LHCN-M2 (cell line): Measurements from ENCODE around the gene MLC1. TPM values are rescaled to one million over a fixed set of nuclear protein-coding genes. Genes with fewer than 3 reads are reported as not detected.

Experiments used
- DNase-seq: peaks from one replicate; pipeline ENCODE4 v3.0.0-alpha.2; 2012; ENCODE audit warnings: low read depth
- total RNA-seq: library from RNA; depleted of rRNA; stranded (reverse); fragments of >200 nt; gene quantifications from 2 replicates; pipeline ENCODE4 v1.2.3, GENCODE V29; 2014

The MLC1 gene
- total RNA-seq, 1 experiment from 2014 or later: not detected

DNA sequence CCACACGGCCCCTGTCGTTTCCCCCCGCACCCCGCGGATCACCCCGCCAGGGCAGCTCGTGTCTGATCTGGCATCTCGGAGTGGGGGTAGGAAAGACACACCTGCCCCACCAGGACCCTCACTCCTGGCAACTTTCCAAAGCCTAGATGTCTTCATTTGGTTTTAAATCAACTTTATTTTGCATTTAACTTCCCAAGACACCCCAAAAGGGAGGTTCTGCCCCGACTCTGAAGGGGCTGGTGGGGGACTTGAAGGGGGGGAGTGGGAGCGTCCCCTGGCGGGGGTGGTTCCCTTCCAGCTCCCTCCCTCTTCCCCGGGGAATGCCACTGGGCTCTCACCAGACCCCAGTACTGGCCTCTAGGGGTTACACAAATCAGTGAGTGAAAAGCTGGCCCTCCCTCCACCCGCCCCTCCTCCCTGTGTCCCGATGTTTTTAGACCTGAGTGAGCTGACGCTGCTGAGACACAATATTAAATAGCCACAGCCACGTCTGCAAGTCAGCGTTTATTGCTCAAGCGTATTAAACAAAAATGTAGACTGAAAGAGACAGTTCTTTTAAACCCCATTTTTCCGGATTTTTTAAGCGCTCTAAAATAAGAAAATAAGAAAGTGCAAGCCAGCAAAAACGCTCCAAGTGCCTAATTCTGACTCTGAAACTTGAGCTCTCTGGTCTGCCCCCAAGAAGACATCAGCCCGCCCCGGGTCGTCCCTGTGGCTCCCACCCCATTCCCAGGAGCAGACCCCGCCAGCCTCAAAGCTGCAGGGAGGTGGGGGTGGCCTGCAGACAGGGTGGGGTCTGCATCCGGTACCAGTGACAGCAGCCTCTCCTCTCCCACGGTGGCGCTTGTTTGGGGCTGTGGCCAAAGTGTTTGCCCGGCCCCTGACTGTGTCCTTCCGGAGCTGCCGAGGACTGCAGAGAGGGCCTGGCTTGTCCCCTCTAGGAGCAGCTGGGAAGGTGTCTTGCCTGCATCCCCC, 26.0 kb downstream of the MLC1 start:
- DNase-seq: peak; percentile 17

DNA sequence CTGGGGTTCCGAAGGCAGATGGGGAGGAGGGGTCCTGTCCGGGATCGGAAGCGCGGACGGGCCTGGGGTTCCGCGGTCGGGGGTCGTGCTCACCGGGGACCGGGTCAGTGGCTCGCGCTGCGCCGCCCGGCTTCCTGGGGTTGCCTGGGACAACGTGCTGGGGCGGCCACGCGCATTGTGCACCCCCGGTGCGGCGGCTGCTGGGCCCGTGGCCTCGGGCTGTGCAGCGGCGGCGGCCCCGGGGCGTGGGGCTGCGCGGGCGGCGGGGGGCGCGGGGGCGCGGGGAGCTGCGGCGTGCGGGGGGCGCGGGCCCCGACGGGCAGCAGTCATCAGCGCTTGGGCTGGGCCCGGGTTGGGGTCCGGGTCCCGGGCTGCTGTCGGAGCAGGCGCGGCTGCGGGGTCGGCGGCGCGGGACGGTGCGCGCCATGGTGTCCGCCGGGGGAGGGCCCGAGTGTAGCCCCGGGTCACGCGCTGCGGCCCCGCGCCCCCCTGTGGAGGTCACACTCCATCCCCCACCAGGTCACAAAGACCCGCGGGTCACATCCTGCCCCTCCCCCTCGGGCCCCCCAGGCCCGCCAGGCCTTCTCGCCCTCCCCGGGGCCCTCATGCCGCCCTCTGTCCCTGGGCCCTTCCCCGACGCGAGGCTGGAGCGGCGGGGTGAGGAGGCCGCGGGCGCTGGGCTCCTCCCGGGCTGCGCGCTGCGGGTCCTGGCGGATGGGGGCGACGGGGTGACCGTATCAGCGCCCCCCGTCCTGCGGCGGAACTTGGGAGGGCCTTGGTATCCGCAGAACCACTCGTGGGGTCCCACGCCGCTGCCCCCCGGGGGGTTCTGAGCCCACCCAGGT, 26.9 kb downstream of the MLC1 start, which contains the start of gene TTLL8:
Gene TTLL8, minus strand, starts transcription at position 238 of the 845 bp plus-strand sequence.
- DNase-seq: no peak

DNA sequence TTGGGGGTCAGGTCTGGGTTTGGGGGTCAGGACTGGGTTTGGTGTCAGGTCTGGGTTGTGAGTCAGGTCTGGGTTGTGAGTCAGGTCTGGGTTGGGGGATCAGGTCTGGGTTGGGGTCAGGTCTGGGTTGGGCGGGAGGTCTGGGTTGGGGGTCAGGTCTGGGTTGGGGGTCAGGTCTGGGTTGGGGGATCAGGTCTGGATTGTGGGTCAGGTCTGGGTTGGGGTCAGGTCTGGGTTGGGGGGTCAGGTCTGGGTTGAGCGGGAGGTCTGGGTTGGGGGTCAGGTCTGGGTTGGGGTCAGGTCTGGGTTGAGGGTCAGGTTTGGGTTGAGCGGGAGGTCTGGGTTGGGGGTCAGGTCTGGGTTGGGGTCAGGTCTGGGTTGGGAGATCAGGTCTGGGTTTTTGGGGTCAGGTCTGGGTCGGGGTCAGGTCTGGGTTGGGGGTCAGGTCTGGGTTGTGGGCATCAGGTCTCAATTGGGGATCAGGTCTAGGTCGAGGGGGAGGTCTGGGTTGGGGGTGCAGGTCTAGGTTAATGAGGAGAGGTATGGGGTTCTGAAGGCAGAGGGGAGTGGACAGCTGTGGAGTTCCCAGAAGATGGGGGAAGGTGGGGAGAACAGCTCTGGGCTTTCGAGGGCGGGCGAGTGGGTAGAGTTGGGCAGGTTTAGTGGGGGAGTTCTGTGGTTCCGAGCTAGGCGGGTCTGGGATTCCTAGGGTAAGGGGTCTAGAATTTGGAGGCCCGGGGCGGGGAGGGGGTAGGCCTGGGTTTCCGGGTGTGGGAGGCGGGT, 27.8 kb downstream of the MLC1 start:
- DNase-seq: no peak

DNA sequence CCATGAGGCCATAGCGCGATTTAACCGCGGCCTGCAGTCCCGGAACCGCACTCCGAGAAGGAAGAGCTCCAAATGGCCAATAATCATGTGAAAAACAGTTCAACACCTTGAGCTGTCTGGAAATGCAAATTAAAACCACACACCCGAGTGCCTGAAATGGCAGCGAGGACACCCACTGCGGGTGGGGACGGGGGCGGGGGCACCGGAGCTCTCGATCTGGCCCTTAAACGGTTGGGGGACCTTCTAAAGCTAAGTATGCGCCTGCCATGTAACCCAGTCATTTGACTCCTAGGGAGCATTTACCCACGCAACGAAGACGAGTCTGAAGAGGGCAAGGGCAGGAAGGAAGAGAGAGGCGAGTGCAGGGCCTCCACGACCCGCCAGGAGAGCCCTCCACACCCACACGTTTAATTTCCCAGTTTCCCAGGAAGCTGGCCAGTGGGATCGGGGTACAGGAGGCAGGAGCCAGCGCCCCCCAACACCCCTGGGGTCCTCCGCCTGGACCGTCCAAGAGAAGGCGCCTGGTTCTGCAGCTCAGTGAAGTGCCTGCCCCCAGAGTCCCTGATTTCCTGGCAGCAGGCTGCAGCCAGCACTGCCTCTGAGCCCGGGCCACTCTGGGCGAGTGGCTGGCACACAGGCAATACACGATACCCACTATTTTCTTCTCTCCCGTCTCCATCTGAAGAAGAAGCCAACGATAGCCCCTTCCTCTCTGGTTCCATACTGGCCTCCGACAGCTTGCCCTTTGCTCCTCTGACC, 28.8 kb downstream of the MLC1 start:
- DNase-seq: no peak

DNA sequence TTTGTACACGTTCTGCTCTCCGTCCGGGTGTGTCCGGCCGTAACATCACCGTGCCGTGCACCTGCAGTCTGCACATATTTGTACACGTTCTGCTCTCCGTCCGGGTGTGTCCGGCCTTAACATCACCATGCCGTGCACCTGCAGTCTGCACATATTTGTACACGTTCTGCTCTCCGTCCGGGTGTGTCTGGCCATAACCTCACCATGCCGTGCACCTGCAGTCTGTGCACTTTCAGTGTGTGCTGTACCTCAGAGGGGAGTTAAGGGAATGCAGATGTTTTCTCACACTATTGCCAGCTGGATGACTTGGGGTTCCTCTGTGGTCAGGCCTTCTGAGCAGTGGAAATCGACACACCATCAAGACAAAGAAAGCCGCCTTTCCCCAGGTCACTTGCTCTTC, 31.4 kb downstream of the MLC1 start:
- no peak for DNase-seq

DNA sequence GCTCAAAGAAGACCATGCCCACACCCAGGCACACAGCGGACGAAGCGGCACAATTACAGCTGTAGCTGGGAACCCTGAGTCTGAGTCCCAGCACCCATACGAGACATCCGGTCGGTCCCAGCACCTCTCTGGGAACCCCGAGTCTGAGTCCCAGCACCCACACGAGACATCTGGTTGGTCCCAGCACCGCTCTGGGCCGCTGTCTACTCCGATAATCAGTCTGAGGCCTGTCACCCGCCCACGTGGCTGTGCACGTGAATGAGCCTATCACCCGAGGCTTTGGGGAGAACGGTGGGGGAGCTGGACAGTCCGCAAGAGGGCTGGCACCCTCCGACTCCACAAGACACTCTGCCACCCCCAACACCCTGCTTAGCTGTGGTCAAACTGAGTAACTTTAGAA, 33.3 kb downstream of the MLC1 start:
- DNase-seq: no peak

DNA sequence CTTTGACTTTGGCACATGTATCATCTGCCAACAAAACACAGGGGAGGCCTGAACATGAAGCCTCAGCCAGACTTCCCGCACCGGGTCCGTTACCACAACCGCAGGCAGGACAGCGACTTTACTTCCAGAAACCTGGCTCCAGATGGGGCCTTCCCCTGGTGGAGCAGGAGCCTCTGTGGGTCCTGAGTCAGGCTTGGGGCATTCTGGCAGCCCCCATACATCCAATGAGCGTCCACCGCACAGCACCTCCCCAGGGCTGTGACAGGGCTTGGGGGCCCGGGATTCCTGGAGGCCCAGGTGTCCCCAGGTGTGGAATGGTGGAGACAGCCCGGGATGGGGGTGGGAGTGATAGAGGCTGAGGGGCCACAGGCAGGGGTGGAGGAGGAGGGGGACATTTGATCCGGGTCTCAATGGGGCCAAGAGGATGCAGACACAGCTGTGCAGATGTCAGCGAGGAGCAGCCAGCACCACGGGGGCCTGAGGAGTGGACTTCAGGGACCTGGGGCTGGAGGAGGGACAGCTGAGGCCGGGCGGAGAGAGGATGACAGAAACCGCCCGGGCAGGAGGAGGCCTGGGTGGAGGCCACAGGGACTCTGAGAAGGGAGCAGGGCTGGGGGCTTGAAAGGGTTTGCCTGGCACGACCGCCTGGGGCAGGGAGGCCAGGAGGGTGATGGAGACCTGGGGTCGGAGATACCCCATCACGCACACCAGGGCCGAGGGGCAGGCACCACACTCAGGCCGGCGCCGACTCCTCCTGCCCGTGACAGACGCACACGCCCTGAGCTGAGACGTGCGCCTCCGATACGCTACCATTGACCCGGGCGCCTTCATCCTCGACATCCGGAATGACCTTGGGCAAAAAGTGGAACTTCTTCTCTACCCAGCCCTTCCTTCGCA, 35.7 kb downstream of the MLC1 start:
- DNase-seq: no peak

DNA sequence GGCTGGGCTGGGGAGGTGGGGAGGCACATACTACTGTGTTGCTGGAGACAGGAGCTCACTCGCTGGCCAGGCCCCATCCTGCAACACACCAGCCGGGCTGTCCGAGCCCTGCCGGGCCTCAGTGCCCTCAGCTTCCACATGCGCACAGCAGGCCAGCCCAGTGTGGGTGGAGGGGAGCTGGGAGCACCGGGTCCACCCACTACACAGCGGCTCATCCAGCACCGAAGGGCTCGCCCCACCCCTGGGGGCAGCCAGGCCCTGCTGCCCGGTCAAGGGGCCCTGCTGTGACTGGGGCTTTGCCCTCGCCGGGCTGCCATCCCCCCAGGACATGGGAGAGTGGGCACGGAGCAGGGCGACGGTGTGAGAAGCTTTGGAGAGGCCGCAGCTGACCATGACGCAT, 36.4 kb downstream of the MLC1 start:
- no peak for DNase-seq

DNA sequence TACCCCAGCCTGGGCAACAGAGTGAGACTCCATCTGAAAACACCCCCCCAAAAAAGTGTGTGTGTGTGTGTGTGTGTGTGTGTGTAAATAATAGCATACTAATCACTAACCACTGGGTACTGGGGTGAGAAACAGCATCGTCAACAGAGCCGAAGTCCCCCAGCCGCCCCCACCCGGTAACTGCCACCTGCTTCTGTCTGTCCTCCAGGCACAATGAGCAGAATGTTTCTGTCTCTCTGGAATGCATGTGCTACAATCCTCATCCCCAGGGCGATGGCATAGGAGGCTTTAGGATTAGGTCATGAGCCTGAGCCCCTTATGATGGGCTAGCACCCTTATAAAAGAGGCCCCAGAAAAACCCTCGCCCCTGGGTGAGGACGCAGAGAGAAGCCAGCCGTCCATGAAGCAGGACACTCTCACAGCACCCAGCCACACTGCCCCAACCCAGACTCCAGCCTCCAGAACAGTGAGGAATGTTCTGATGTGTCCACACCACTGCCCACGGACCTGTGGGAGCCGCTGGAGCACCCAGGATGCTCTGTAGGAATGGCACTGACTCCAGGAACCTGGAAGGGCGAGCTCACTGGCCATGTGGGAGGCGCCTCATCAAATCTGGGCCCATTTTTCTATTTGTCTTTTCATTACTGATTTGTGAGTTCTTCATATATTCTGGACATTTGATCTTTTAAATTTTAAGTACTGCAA, 37.0 kb downstream of the MLC1 start:
- peak; percentile 21 for DNase-seq

DNA sequence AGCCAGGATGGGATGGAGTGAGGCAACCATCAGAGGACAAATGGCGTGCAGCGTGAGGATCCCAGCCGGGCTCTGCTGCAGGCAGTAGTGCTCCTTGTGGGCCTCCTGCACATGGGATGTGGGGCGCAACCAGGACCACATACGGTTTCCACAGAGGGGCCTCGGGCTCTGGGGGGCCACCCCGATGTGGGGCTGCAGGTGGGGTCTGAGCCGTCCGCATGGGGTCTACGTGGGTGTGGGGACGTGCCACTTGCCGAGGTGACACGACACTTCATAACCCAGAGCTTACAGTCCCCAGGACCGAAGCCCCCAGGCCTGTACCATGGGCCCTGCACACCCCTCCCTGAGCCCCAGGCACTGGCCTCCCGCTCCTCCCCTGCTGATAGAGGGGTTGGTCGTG, 37.9 kb downstream of the MLC1 start:
- DNase-seq: no peak

DNA sequence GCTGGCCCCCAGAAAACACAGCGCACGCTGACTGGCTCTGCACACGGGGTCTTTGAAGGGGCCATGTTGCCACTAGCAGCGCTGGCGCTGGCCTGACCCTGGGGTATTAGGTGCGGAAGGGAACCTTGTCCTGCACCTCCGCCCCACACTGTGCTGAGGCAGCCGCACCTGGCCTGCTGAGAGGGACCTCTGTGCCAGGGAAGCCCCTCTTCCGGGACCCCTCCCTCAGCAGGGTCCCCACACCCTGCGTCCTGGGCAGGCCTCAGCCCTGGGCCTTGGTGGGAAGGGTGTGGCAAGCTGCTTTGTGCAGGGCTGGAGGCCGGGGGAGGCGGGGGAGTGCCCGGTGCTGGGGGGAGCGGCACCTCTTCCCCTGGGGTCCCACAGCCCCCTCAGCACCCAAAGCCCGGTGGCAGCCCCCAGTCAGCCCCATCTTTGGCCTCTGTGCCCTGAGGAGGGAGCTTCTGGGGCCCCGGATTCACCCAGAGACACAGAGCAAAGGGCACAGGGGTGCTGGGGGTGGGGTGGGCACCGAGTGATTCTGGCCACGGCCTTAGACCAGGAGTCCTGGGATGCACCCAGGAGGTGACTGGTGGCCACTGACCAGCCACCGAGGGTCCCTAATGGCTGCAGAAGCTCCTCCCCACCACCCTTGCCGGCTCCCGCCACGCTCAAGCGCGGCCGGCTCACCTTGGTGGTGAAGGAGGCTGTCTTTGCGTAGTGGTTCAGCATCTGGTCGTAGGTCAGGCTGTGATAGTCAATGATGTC, 38.6 kb downstream of the MLC1 start:
- DNase-seq: no peak

DNA sequence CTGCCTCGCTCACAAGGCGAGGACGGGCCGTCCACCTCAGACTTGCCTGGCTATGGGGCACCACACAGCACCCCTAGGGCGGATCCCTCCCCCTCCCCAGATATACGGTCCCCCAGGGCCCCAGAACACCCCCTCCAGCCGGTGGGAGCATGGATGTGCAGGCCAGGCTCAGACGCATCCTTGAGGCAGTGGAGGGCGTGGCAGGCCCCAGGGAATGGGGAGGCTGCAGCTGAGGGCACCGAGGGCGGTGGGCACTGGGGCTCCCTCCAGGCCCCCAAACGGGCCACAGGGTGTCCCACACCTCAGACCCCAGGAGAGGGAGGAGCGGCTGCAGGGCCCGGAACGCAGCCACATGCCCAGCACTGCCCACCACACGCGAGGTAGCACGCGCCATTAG, 39.2 kb downstream of the MLC1 start:
- no peak for DNase-seq

DNA sequence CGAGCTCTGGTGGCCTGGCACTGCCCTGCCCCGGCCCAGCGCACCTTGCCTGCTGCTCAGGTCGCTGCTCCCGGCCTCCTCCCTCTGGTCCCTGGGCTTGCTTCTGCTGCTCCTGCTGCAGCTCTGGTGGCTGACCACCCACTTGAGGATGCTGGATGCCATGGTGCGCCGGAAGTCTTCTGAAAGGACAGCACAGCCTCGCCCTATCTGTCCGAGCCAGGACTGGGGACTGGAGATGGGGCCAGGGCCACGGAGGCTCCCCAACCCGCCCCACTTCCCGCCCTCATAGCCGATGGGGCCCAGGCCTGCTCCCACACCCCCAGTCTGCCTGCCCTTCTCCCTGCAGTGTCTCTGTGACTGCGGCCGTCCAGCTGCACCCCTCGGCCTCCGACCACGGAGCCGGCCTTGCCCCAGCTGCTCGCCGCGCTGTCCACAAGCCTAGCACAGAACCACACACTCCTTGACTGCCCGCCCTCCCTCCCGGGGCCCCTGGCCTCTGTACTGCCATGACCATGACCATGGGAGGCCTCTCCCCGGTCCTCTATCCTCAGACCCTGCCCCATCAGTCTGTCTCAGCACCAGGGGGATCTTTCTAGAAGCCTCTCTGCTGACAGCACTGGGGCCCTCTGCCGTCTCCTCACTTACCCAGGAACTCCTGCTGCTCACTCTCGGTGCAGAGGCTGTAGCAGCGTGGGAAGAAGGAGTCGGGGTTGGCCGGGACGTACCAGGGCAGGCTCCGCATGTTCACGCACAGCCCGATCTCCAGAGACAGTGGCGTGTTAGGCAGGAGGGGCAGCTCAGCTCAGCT, 39.8 kb downstream of the MLC1 start:
- DNase-seq: no peak

DNA sequence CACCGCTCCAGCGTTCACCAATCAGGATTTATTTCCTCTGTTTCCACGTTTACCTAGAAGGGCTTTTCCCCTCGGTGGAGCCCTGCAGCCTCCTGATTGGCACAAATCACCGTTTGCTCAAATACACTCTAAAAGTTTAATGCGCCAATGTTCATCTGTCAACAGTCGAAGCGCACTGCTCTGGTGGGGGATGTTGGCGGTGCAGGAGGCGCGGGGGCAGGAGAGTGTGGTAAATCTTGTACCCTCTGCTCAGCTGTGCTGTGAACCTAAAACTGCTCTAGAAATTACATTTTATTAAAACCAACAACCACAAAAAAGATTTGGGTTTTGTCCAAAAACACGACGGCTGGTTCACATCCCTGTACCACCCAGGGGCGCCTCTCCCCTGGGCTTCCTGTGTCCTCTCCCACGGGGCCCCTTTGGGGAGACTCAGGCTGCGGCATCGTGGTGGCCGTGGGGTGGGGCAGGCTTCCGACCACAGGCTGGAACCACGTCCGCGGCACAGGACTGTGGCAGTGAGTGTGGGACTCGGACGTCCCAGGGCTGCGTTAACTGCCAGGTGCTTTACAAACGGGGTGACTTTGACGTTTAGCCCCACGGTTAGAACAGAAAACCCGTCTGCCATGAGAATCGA, 40.6 kb downstream of the MLC1 start:
- no peak for DNase-seq

DNA sequence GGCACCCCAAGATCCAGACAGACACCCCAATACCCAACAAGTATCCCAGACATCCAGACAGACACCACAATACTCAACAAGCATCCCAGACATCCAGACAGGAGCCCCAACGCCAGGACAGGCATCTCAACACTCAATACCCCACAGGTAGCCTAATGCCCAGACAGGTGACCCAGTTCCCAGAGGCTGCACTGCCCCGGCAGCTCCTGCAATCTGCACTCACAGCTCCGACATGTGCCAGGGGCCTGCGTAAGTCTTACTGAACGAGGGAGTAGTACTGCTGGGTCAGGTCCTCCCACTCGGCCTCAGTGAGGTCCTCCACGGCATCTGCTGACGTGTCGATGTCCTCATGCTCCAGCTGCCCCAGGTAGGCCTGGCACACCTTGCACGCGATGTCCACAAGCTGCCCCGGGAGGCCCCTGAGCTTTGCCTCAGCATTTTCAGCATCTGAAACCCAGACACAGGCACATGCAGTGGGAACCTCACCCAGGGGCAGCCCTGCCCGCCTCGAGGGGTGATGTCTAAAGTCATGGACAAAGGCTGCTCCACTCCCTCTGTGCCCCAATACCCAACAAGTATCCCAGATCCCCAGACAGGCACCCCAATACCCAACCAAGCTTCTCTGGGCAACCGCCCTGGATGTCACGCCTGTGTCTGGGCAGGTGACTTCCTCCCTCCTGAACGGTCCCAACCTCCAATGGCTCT, 43.7 kb downstream of the MLC1 start:
- DNase-seq: no peak

DNA sequence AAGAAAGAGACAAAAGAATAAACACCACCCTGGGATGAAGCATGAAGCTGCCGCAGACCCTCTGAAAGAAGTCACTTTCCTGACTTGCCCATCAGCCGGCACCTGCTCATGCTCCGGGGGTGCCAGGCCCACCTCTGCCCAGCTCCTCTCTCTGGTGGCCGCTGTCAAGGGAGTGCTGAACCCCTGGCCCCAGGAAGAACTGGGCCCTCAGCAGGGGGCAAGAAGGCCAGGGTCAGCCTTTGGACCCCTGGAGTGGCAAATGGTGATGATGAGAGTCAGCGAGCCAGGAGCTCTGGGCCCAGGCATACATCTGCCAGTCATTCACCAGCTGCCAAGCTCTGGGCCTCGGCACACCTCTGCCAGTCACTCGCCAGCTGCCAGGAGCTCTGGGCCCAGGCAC, 44.5 kb downstream of the MLC1 start:
- no peak for DNase-seq
